Spleen (tissue), 13 donors: Measurements from ENCODE around the gene C1orf52. TPM values are rescaled to one million over a fixed set of nuclear protein-coding genes. Genes with fewer than 3 reads are reported as not detected.

Experiments used
- DNase-seq: peaks from one replicate; pipeline ENCODE4 v3.0.0-alpha.2; 2020
- H3K27ac ChIP-seq, 8 donors: fragments of 200-600 bp; sonication (generic) in 7 of 8; 1 replicate in 4 of 8; 2 replicates in 4 of 8; pipeline versions ENCODE4 v1.5.0 to v1.8.0; 2016 to 2021; ENCODE audit warnings: inconsistent platforms in 4 of 8, mild to moderate bottlenecking in 4 of 8, moderate library complexity in 1 of 8
- H3K27me3 ChIP-seq, 7 donors: fragments of 200-600 bp; sonication (generic) in 6 of 7; replicated peaks in 1 of 7; 1 replicate in 4 of 7; 2 replicates in 3 of 7; pipeline versions ENCODE4 v1.5.0 to v1.8.0; 2016 to 2021; ENCODE audit warnings: inconsistent platforms in 3 of 7, mild to moderate bottlenecking in 1 of 7
- H3K36me3 ChIP-seq, 6 donors: fragments of 200-600 bp; sonication (generic) in 5 of 6; 1 replicate in 4 of 6; 2 replicates in 2 of 6; pipeline versions ENCODE4 v1.5.0 to v1.8.0; 2016 to 2021; ENCODE audit warnings: inconsistent platforms in 2 of 6
- H3K4me1 ChIP-seq, 6 donors: fragments of 200-600 bp; sonication (generic) in 5 of 6; 1 replicate in 3 of 6; 2 replicates in 3 of 6; pipeline versions ENCODE4 v1.5.0 to v1.8.0; 2016 to 2021; ENCODE audit warnings: inconsistent platforms in 3 of 6
- H3K4me3 ChIP-seq, 8 donors: fragments of 200-600 bp; sonication (generic) in 7 of 8; 1 replicate in 4 of 8; 2 replicates in 4 of 8; pipeline versions ENCODE4 v1.5.0 to v1.8.0; 2016 to 2021; ENCODE audit warnings: inconsistent platforms in 4 of 8, mild to moderate bottlenecking in 4 of 8, moderate library complexity in 2 of 8
- H3K9me3 ChIP-seq, 8 donors: fragments of 200-600 bp; sonication (generic) in 7 of 8; 1 replicate in 4 of 8; 2 replicates in 4 of 8; pipeline versions ENCODE4 v1.5.0 to v1.8.0; 2016 to 2021; ENCODE audit warnings: inconsistent platforms in 4 of 8
- POLR2A ChIP-seq, 3 donors: fragments of 450-650 bp; IDR thresholded peaks; one replicate each; pipeline ENCODE4 v1.5.1; 2017; ENCODE audit warnings: antibody characterized with exemption in 3 of 3, mild to moderate bottlenecking in 1 of 3
- POLR2AphosphoS5 ChIP-seq, 3 donors: sonication (generic); formaldehyde crosslinking; IDR thresholded peaks; one replicate each; pipeline ENCODE4 v1.5.1; 2017; ENCODE audit warnings: antibody characterized with exemption in 3 of 3
- WGBS, 5 donors: extraction: QIAGEN DNeasy Blood & Tissue Kit in 3 of 5; methylation state at CpG; one replicate each; pipeline versions ENCODE4 v1.1.5 to v1.1.7; 2013 to 2018; 5-methylcytosine and 5-hydroxymethylcytosine counted together
- intact Hi-C: fragments of 100-400 bp; cut with DNase I; formaldehyde crosslinking; loops from one replicate; pipeline ENCODE4 v1.15.0; 2023; ENCODE audit warnings: low total_unique reads
- long read RNA-seq, 2 donors: transcript quantifications; one replicate each; lab custom pipeline, GENCODE V29; 2026
- polyA plus RNA-seq, 3 donors: library from polyadenylated mRNA; stranded (reverse); fragments of 200-250 nt; gene quantifications; one replicate each; pipeline ENCODE4 v1.2.1, GENCODE V29; 2013
- total RNA-seq, 7 donors: library from RNA; depleted of rRNA in 3 of 7; stranded (reverse); fragments of >200 nt in 3 of 7; fragmentation: NEBNext Ultra II Directional in 4 of 7; extraction: Animal tissue kit (Norgen Biotek cat#: 25700) in 4 of 7; gene quantifications; one replicate each; pipeline versions ENCODE4 v1.1.0 to v1.2.1, GENCODE V29; 2016 to 2021
- TF ChIP-seq, protein P1 (sequence below), 11 experiments: fragments of 200-600 bp in 7 of 11; fragments of 450-650 bp in 4 of 11; sonication (generic) in 4 of 11; IDR thresholded peaks in 8 of 11; conservative IDR thresholded peaks in 3 of 11; 1 replicate in 7 of 11; 2 replicates in 4 of 11; pipeline versions ENCODE4 v1.4.0 to v1.8.0; 2016 to 2021; ENCODE audit warnings: antibody characterized with exemption in 11 of 11, inconsistent platforms in 4 of 11, mild to moderate bottlenecking in 1 of 11
- donor health status: healthy with polysubstance abuse.
- donor health status: DM: no; HTN: no; CAD: no; lungs with moderate emphysema.
- donor health status: DM: no; HTN: no; CAD: no.
- donor health status: Bipolar disorder and iron deficiency.
- donor health status: healthy.
- donor health status: DM: no; HTN: no; CAD: no.
- donor health status: DM: yes; HTN: yes; CAD: no.

Gene C1orf52
- total RNA-seq (10 to 100 TPM; 16.2 to 28.4 (median 21.1) TPM), polyA plus RNA-seq (10 to 100 TPM; 19.6 to 29.7 (median 24.8) TPM)
- long read RNA-seq, donor 1, transcript C1orf52-203 (3 exons, 1,219 nt): minor isoform, 7 of 29 reads
- long read RNA-seq, donor 1, transcript C1orf52-201 (4 exons, 3,391 nt): major isoform, 12 of 29 reads
- long read RNA-seq, donor 1, partial matches to known transcripts: 10 of 29 reads
- long read RNA-seq, donor 1, other reads (novel, unspliced or antisense): 0 of 29 reads
- long read RNA-seq, donor 2, transcript C1orf52-203 (3 exons, 1,219 nt): major isoform, 11 of 23 reads
- long read RNA-seq, donor 2, partial matches to known transcripts: 8 of 23 reads
- long read RNA-seq, donor 2, other reads (novel, unspliced or antisense): 0 of 23 reads

DNA sequence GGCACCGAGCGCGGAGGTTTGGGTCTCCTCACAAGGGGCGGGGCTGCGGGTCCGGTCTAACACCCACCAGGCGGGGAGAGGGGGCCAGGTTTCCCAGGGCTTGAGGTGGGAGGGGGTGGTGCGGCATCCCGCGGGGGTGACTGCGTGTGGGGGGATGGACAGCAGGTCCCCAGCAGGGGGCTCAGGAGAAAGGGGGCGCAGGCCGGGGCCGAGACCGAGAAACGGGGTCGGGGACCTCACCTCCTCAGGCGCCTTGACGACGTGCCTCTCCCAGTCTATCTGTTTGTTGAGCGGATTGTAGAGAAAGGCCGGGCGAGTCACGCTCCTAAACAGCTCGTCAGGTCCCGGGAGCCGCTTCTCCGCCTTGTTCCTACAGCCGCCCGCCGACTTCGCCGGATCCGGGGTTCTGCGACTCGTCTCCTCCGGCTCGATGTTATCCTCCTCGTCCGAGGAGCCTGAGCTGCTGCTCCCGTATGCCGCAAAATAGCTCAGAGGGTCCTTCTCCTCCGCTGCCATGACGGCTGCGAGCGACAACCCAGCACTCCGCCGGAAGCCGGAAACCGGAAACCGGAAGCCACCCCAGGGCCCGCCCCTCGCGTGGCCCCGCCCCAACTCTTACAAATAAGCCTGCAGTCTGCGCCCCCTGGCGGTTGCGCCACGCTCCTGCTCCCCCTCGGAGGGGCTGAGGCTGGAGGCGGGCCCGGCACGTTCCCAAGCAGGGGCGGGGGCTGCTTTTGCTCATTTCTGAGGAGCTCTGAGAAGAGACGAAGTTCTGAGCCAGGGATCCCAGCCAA, at the start of gene C1orf52:
Gene C1orf52 (minus strand): TSS at position 545 of the 794 bp plus-strand sequence. CDS start 29 bp downstream, at position 516.
- peaks cover 0 to 65% (median 23%) of the 10 kb centered on the region in 6 donors for H3K36me3 ChIP-seq
- H3K27me3 ChIP-seq: no peaks in the 10 kb centered on the region
- peak; percentile 99 for DNase-seq
- peak within 1 kb of the TSS; percentile 74 to 93 (median 90) for H3K4me3 ChIP-seq
- H3K27ac ChIP-seq: peak within 1 kb of the TSS; percentile 67 to 92 (median 87)
- WGBS, 5 donors: 0 to 2% (median 1%) methylated on average over 24 to 65 of the region's 65 CpGs
- TF ChIP-seq, protein P1, sequence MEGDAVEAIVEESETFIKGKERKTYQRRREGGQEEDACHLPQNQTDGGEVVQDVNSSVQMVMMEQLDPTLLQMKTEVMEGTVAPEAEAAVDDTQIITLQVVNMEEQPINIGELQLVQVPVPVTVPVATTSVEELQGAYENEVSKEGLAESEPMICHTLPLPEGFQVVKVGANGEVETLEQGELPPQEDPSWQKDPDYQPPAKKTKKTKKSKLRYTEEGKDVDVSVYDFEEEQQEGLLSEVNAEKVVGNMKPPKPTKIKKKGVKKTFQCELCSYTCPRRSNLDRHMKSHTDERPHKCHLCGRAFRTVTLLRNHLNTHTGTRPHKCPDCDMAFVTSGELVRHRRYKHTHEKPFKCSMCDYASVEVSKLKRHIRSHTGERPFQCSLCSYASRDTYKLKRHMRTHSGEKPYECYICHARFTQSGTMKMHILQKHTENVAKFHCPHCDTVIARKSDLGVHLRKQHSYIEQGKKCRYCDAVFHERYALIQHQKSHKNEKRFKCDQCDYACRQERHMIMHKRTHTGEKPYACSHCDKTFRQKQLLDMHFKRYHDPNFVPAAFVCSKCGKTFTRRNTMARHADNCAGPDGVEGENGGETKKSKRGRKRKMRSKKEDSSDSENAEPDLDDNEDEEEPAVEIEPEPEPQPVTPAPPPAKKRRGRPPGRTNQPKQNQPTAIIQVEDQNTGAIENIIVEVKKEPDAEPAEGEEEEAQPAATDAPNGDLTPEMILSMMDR (IDR thresholded peaks at IDR 0.05 in 8 of 11, conservative IDR thresholded peaks at IDR 0.05 in 3 of 11): peak; percentile 97 to 100 (median 98)
- peak; percentile 93 to 96 (median 95) for TF ChIP-seq POLR2AphosphoS5 (IDR thresholded peaks at IDR 0.05)
- peak in 1 of 3 donors; percentile 50 for TF ChIP-seq POLR2A (IDR thresholded peaks at IDR 0.05)
- peaks cover 0 to 8% (median 1%) of the 10 kb centered on the region in 8 donors for H3K9me3 ChIP-seq
- intact Hi-C loops: loop anchor here (10.0 kb wide), 1 partner anchor 145 kb away; no protein-coding TSS in a partner anchor
- peaks cover 15 to 58% (median 49%) of the 10 kb centered on the region in 6 donors for H3K4me1 ChIP-seq

DNA sequence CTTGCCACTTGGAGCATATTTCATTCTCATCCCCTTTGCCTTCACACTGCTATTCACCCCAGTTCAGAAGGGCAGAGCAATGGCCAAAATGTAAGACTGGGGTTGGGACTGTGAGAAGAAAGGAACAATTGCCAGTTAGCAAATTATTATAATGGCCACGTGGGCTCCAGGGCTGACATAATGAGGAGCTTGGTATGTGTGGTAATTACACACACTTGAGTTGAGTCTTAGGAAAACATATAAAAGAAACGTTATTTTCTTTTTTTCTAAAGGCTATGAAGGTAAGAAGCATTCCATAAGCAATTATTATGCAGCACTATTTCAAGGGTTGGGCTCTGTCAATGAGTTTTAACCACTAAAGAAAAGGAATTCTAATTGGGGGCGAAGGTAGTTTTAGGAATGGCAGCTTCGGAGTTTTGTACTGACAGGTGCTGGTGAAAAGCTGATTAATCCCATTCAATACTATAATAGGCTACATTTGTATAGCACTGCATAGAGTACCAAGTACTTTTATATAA, 49.4 kb upstream of the C1orf52 start:
- Histone ChIP-seq H3K27me3 (peaks cover 0 to 15% (median 0%) of the 10 kb centered on the region in 7 donors), H3K36me3 (no peaks in the 10 kb centered on the region), H3K4me3 (no peak overlapping the region), H3K9me3 (no peaks in the 10 kb centered on the region), H3K27ac (no peak overlapping the region), H3K4me1 (peaks cover 0 to 14% (median 10%) of the 10 kb centered on the region in 6 donors)
- no peak for DNase-seq
- intact Hi-C loops: loop anchor here (5.0 kb wide), 1 partner anchor 383 kb away; no protein-coding TSS in a partner anchor
- 79 to 89% (median 84%) methylated on average over 4 of the region's 4 CpGs for WGBS, 5 donors
- no peak for TF ChIP-seq POLR2A (IDR thresholded peaks at IDR 0.05)
- TF ChIP-seq, protein P1 (IDR thresholded peaks at IDR 0.05 in 8 of 11, conservative IDR thresholded peaks at IDR 0.05 in 3 of 11): no peak
- no peak for TF ChIP-seq POLR2AphosphoS5 (IDR thresholded peaks at IDR 0.05)

DNA sequence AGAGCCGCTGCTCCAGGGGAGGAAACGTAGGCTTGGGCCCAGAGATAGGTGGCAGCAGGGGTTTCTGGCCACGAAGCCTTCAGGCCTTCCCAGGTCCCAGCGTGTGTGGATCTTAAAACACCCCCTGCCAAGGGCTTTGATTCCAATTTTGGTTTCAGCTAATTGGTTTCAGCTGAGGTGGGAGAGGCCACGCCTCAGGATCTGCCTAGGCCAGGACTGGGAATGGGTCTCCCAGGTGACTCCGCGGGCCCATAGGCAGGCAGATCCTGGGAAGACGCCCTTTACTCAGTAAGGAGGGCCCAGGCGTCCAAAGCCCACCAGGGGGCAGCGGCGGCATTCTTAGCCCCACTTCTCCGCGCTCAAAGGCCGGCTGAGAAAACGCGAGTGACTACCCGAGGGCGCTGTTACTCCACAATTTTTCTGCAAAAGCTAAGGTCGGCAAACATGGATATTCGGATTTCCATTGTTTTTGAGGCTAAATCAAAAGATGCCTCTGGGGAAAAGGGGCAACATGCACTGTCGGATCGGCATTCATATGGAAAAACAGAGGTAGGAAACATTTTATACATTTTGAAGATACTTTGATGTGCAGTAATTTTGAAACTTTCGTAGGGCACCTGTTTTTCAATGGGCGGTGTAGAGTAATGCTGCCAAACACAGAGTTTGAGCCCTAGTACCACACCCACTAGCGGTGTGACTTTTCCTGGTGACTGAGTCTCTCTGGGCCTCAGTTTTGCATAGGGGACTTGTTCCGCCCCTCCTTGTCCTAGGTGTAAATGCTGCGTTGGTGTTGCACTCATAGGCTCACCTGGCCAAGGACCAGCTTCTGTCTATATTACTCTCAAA, 48.7 kb upstream of the C1orf52 start:
- H3K9me3 ChIP-seq: no peaks in the 10 kb centered on the region
- intact Hi-C loops: loop anchor here (5.0 kb wide), 1 partner anchor 384 kb away; no protein-coding TSS in a partner anchor
- peaks cover 0 to 15% (median 0%) of the 10 kb centered on the region in 7 donors for H3K27me3 ChIP-seq
- WGBS, 5 donors: 23 to 25% (median 23%) methylated on average over 26 to 27 of the region's 27 CpGs
- H3K4me1 ChIP-seq: peaks cover 0 to 11% (median 9%) of the 10 kb centered on the region in 6 donors
- H3K36me3 ChIP-seq: no peaks in the 10 kb centered on the region
- no peak overlapping the region for H3K27ac ChIP-seq
- DNase-seq: peak; percentile 93
- H3K4me3 ChIP-seq: peak overlapping the region in 1 of 8 donors; percentile 29
- TF ChIP-seq POLR2A (IDR thresholded peaks at IDR 0.05): no peak
- peak; percentile 47 to 58 (median 57) for TF ChIP-seq POLR2AphosphoS5 (IDR thresholded peaks at IDR 0.05)
- TF ChIP-seq, protein P1 (IDR thresholded peaks at IDR 0.05 in 8 of 11, conservative IDR thresholded peaks at IDR 0.05 in 3 of 11): peak; percentile 75 to 94 (median 89)
